ENCODE results near the gene SLC35F3. TPM values are rescaled to one million over a fixed set of nuclear protein-coding genes. Genes with fewer than 3 reads are reported as not detected.

The SLC35F3 gene
- total and polyA plus RNA-seq, 2 donors from 2014 or later, result 0.41 to 0.66 TPM

DNA sequence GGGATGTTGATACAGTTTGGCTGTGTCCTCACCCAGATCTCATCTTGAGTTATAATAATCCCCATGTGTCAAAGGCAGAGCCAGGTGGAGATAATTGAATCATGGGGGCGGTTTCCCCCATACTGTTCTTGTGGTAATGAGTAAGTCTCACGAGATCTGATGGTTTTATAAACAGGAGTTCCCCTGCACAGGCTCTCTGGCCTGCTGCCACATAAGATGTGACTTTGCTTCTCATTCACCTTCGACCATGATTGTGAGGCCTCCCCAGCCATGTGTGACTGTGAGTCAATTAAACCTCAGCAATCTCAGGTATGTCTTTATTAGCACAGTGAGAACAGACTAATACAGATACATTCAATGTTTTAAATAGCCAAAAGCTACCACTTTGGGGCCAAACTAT lies 41.1 kb downstream of the SLC35F3 start:
- H3K9ac ChIP-seq (ENCODE audit: low read length in 3 of 3), result no peak overlapping the region
- H3K4me1 ChIP-seq (ENCODE audit: control insufficient read depth in 2 of 3, insufficient read depth in 2 of 3, low read depth in 1 of 3, low read length in 3 of 3), result no peaks in the 10 kb centered on the region
- no peak for FAIRE-seq
- no peaks in the 10 kb centered on the region for H3K27me3 ChIP-seq (ENCODE audit: control insufficient read depth, insufficient read depth, low read length)
- no peak overlapping the region for H3K27ac ChIP-seq (ENCODE audit: low read depth in 2 of 2, low read length in 2 of 2)
- H3K9me3 ChIP-seq (ENCODE audit: control insufficient read depth in 2 of 3, insufficient read depth in 1 of 3, low read length in 3 of 3), result no peaks in the 10 kb centered on the region
- peak in 2 of 5 donors; percentile 19 to 47 for DNase-seq
- H3K36me3 ChIP-seq (ENCODE audit: control insufficient read depth in 2 of 3, insufficient read depth in 3 of 3, low read length in 3 of 3), result no peaks in the 10 kb centered on the region
- no peak overlapping the region for H3K4me3 ChIP-seq (ENCODE audit: low read length in 3 of 3)
- intact Hi-C loops (cut with DNase I), result no loop called here
- no peak for TF ChIP-seq CTCF (IDR thresholded peaks at IDR 0.05; ENCODE audit: borderline replicate concordance, extremely low read depth, insufficient read depth)

DNA sequence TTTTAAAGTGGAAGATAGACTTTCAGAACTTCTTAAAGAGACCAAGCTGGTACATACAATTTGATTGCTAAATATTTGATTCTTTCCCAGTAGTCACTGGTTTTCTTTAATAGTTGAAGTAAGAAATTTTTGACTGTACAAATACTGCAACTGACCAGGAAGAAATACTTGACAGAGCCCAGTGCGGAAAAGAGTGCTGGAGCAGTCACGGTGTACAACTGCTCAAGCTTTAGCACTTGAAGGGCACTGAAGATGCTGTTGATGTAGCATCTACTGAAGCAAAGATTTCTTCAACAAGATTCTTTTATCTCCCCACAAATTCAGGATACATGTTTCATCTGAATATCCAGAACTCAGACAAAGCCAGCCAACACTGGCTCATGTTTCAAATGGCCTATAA lies 41.5 kb downstream of the SLC35F3 start:
- no peak for FAIRE-seq
- no peak overlapping the region for H3K27ac ChIP-seq (ENCODE audit: low read depth in 2 of 2, low read length in 2 of 2)
- H3K4me3 ChIP-seq (ENCODE audit: low read length in 3 of 3), result no peak overlapping the region
- no peaks in the 10 kb centered on the region for H3K9me3 ChIP-seq (ENCODE audit: control insufficient read depth in 2 of 3, insufficient read depth in 1 of 3, low read length in 3 of 3)
- no peak overlapping the region for H3K9ac ChIP-seq (ENCODE audit: low read length in 3 of 3)
- TF ChIP-seq CTCF (IDR thresholded peaks at IDR 0.05; ENCODE audit: borderline replicate concordance, extremely low read depth, insufficient read depth), result no peak
- intact Hi-C loops (cut with DNase I), result no loop called here
- no peaks in the 10 kb centered on the region for H3K36me3 ChIP-seq (ENCODE audit: control insufficient read depth in 2 of 3, insufficient read depth in 3 of 3, low read length in 3 of 3)
- no peaks in the 10 kb centered on the region for H3K4me1 ChIP-seq (ENCODE audit: control insufficient read depth in 2 of 3, insufficient read depth in 2 of 3, low read depth in 1 of 3, low read length in 3 of 3)
- no peak for DNase-seq
- H3K27me3 ChIP-seq (ENCODE audit: control insufficient read depth, insufficient read depth, low read length), result no peaks in the 10 kb centered on the region

DNA sequence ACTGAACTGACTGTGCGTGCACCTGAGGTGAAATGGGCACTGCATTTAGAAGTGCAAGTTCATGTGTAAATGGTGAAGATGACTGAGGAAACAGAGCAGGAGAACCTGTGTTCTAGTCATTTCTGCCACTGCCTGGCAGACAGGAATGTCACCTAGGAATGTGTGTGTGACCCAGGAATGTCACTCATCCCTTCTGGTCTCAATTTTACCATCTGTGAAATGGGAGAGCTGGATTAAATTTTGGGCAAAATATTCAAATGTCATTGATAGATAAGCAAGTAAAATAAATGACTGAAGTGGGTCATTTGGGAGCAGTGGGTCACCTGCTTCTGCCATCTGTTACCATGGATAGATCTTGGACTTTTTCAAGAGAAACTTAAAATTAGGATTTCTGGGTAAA lies 42.2 kb downstream of the SLC35F3 start:
- H3K27ac ChIP-seq (ENCODE audit: low read depth in 2 of 2, low read length in 2 of 2), result no peak overlapping the region
- H3K36me3 ChIP-seq (ENCODE audit: control insufficient read depth in 2 of 3, insufficient read depth in 3 of 3, low read length in 3 of 3), result no peaks in the 10 kb centered on the region
- H3K9ac ChIP-seq (ENCODE audit: low read length in 3 of 3), result no peak overlapping the region
- DNase-seq (no peak), FAIRE-seq (no peak)
- no peak overlapping the region for H3K4me3 ChIP-seq (ENCODE audit: low read length in 3 of 3)
- no peak for TF ChIP-seq CTCF (IDR thresholded peaks at IDR 0.05; ENCODE audit: borderline replicate concordance, extremely low read depth, insufficient read depth)
- intact Hi-C loops (cut with DNase I), result no loop called here
- H3K4me1 ChIP-seq (ENCODE audit: control insufficient read depth in 2 of 3, insufficient read depth in 2 of 3, low read depth in 1 of 3, low read length in 3 of 3), result no peaks in the 10 kb centered on the region
- no peaks in the 10 kb centered on the region for H3K27me3 ChIP-seq (ENCODE audit: control insufficient read depth, insufficient read depth, low read length)
- no peaks in the 10 kb centered on the region for H3K9me3 ChIP-seq (ENCODE audit: control insufficient read depth in 2 of 3, insufficient read depth in 1 of 3, low read length in 3 of 3)

DNA sequence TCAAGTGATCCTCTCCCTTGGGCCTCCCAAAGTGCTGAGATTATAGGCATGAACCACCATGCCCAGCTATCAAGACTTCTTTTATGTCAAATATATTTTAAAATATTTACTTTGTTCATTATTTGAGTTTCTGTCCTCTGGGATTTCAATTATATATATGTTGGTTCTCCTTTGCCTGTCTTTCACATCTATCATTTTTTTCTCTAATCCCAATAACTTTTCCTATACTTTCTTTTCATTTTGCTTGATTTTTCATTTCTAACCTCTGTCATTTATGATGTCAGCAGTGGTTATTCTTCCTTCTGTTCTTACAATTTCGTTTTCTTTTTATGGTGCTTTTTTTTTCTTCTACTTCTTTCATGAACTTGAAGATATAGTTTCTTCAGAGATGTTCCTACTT lies 47.3 kb downstream of the SLC35F3 start:
- H3K27me3 ChIP-seq (ENCODE audit: control insufficient read depth, insufficient read depth, low read length), result no peaks in the 10 kb centered on the region
- FAIRE-seq, result no peak
- H3K4me3 ChIP-seq (ENCODE audit: low read length in 3 of 3), result no peak overlapping the region
- no peak for TF ChIP-seq CTCF (IDR thresholded peaks at IDR 0.05; ENCODE audit: borderline replicate concordance, extremely low read depth, insufficient read depth)
- H3K4me1 ChIP-seq (ENCODE audit: control insufficient read depth in 2 of 3, insufficient read depth in 2 of 3, low read depth in 1 of 3, low read length in 3 of 3), result no peaks in the 10 kb centered on the region
- peaks cover 2 to 7% (median 2%) of the 10 kb centered on the region in 3 donors for H3K9me3 ChIP-seq (ENCODE audit: control insufficient read depth in 2 of 3, insufficient read depth in 1 of 3, low read length in 3 of 3)
- H3K27ac ChIP-seq (ENCODE audit: low read depth in 2 of 2, low read length in 2 of 2), result no peak overlapping the region
- H3K9ac ChIP-seq (ENCODE audit: low read length in 3 of 3), result no peak overlapping the region
- intact Hi-C loops (cut with DNase I), result no loop called here
- no peaks in the 10 kb centered on the region for H3K36me3 ChIP-seq (ENCODE audit: control insufficient read depth in 2 of 3, insufficient read depth in 3 of 3, low read length in 3 of 3)
- no peak for DNase-seq

Measured in kidney (tissue), 14 donors.